Right atrium auricular region (tissue), 2 donors: ENCODE results near the gene CFAP45. TPM values are rescaled to one million over a fixed set of nuclear protein-coding genes. Genes with fewer than 3 reads are reported as not detected.

ENCODE experiments used
- DNase-seq: peaks from one replicate; pipeline ENCODE4 v3.0.0-alpha.2; 2019; ENCODE audit warnings: low spot score
- H3K27ac ChIP-seq, 2 donors: fragments of 200-600 bp; sonication (generic); 1 replicate in 1 of 2; 2 replicates in 1 of 2; pipeline ENCODE4 v1.5.1; 2016 to 2019
- H3K27me3 ChIP-seq, 2 donors: fragments of 200-600 bp; sonication (generic); one replicate each; pipeline versions ENCODE4 v1.5.1 to v1.6.0; 2017 to 2019
- H3K36me3 ChIP-seq: fragments of 200-600 bp; sonication (generic); one replicate; pipeline ENCODE4 v1.5.1; 2016
- H3K4me1 ChIP-seq, 2 donors: fragments of 200-600 bp; sonication (generic); one replicate each; pipeline versions ENCODE4 v1.5.1 to v1.6.0; 2017 to 2019
- H3K4me3 ChIP-seq, 2 donors: fragments of 200-600 bp; sonication (generic); 1 replicate in 1 of 2; 2 replicates in 1 of 2; pipeline ENCODE4 v1.5.1; 2017 to 2019; ENCODE audit warnings: mild to moderate bottlenecking in 1 of 2, moderate library complexity in 1 of 2
- H3K9me3 ChIP-seq, 2 donors: fragments of 200-600 bp; sonication (generic); one replicate each; pipeline ENCODE4 v1.5.1; 2019
- CTCF ChIP-seq, 2 donors: fragments of 200-600 bp; sonication (generic); IDR thresholded peaks; one replicate each; pipeline ENCODE4 v1.5.1; 2019; ENCODE audit warnings: antibody characterized with exemption in 2 of 2
- total RNA-seq, 2 donors: library from RNA; depleted of rRNA; stranded (reverse); fragments of >200 nt; gene quantifications; one replicate each; pipeline ENCODE4 v1.1.0, GENCODE V29; 2016

Gene CFAP45
- total RNA-seq, 2 donors from 2014 or later = 0.86 to 1.3 TPM

- H3K9me3 ChIP-seq = no peaks in the 10 kb centered on the region
- no peak for TF ChIP-seq CTCF (IDR thresholded peaks at IDR 0.05)
- H3K27ac ChIP-seq = no peak overlapping the region
- H3K4me3 ChIP-seq = no peak overlapping the region
- no peaks in the 10 kb centered on the region for H3K36me3 ChIP-seq
- no peaks in the 10 kb centered on the region for H3K27me3 ChIP-seq
- DNase-seq = no peak
- peaks cover 0 to 11% of the 10 kb centered on the region in 2 donors for H3K4me1 ChIP-seq
These were observed 50.2 kb downstream of the CFAP45 start for GRCh38 chr1:159849626-159850366.

- DNase-seq = no peak
- Histone ChIP-seq H3K9me3 (no peaks in the 10 kb centered on the region), H3K36me3 (no peaks in the 10 kb centered on the region), H3K27ac (no peak overlapping the region), H3K27me3 (no peaks in the 10 kb centered on the region), H3K4me3 (no peak overlapping the region), H3K4me1 (peaks cover 0 to 4% of the 10 kb centered on the region in 2 donors)
- no peak for TF ChIP-seq CTCF (IDR thresholded peaks at IDR 0.05)
These were observed 51.6 kb downstream of the CFAP45 start for GRCh38 chr1:159848326-159848725.

GRCh38 chr1:159847231-159847630 is 52.7 kb downstream of the CFAP45 start:
- no peak overlapping the region for H3K4me3 ChIP-seq
- TF ChIP-seq CTCF (IDR thresholded peaks at IDR 0.05) = no peak
- no peaks in the 10 kb centered on the region for H3K9me3 ChIP-seq
- no peaks in the 10 kb centered on the region for H3K36me3 ChIP-seq
- DNase-seq = no peak
- H3K27me3 ChIP-seq = no peaks in the 10 kb centered on the region
- no peaks in the 10 kb centered on the region for H3K4me1 ChIP-seq
- no peak overlapping the region for H3K27ac ChIP-seq

- no peaks in the 10 kb centered on the region for H3K27me3 ChIP-seq
- TF ChIP-seq CTCF (IDR thresholded peaks at IDR 0.05) = no peak
- DNase-seq = no peak
- no peak overlapping the region for H3K4me3 ChIP-seq
- no peaks in the 10 kb centered on the region for H3K36me3 ChIP-seq
- no peaks in the 10 kb centered on the region for H3K4me1 ChIP-seq
- no peaks in the 10 kb centered on the region for H3K9me3 ChIP-seq
- no peak overlapping the region for H3K27ac ChIP-seq
These were observed 54.0 kb downstream of the CFAP45 start for GRCh38 chr1:159845751-159846629.

- H3K9me3 ChIP-seq = no peaks in the 10 kb centered on the region
- TF ChIP-seq CTCF (IDR thresholded peaks at IDR 0.05) = no peak
- no peaks in the 10 kb centered on the region for H3K4me1 ChIP-seq
- no peaks in the 10 kb centered on the region for H3K36me3 ChIP-seq
- DNase-seq = no peak
- H3K4me3 ChIP-seq = no peak overlapping the region
- H3K27me3 ChIP-seq = no peaks in the 10 kb centered on the region
- H3K27ac ChIP-seq = no peak overlapping the region
These were observed 56.5 kb downstream of the CFAP45 start for GRCh38 chr1:159843459-159843858.
